NOMO-1 treated with dmso at 0.1 percent for 144 hours (cell line): ENCODE measurements around the gene VAMP8.
"Not testable (repeated sequence)": the region's sequence is repeated elsewhere in the genome, so short reads cannot be mapped to it uniquely, and the experiment has no call there.

Source experiments
- DNase-seq: peaks from one replicate; lab custom pipeline; 2025; ENCODE audit not compliant: unreplicated experiment; lab: John Stamatoyannopoulos, UW

The VAMP8 gene

DNA sequence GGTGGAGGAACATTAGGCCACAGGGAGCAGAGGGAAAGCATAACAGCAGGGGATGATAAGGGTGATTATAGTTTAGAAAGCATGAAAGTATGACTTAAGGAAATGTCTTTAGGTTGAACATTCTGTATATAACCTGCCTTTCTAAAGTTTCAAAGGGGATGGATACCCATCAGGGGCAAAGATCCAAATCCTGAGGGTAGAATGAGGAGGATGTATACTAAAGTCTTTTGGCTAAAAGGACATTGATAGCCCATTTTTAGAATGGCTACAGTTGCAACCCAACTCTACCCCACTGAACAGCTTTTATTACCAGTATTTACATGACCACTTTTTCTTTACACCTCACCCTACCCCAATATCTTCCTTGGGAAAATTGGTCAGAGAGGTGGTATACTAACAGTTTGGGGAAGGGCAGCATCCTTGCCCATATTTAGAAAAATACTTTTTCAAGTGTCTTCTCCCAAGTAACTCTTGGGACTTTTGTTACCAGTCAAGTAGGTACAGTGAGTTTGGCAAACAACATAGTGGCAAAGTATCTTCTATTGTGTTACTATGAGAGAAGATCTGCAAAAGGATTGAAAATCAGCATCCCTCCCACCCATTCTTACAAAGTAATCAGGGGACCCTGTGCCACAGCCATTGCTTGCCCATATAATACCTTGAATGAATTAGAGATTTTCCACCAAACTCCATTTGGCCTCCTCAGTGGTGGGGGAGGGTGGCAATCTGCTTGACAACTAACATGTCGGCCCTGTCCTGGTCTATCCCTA lies 30.1 kb upstream of the VAMP8 start:
- no peak for DNase-seq

DNA sequence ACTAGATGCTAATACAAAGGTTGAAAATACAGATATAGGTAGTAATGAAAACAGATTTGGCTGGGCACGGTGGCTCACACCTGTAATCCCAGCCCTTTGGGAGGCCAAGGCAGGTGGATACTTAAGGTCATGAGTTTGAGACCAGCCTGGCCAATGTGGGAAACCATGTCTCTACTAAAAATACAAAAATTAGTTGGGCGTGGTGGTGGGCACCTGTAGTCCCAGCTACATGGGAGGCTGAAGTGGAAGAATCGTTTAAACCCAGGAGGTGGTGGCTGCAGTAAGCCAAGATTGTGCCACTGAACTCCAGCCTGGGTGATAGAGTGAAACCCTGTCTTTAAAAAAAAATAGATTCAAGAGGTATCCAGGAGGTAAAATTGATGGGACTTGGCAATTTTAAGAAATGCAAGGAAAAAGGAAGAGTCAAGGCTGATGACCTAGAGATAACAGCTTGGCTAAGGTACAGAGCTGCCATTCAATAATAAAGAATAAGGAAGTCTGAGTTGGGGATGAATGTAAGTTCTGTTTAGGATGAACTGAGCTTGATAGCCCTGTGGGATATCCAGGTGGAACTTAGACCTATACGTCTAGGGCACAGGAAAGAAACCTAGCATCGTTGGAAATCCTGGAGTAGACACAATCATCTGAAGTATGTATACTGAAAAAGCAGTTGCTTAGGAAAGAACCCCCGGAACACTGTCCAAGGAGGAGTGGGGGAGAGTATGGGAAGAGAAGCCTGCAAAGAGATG lies 29.4 kb upstream of the VAMP8 start:
- no peak for DNase-seq

DNA sequence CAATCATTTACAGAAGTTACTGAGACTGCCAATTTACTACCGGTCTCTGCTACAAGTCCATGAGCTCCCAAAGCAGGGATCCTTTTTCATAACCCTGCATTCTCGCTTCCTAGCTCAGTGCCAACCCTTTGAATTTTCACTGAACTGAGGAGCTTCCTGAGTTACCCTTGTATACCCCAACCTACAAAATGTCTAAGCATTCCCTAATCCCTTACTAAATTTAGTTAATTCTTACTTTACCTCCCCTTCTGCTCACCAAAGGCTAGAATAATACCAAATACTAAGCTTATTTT lies 28.8 kb upstream of the VAMP8 start:
- DNase-seq = no peak

DNA sequence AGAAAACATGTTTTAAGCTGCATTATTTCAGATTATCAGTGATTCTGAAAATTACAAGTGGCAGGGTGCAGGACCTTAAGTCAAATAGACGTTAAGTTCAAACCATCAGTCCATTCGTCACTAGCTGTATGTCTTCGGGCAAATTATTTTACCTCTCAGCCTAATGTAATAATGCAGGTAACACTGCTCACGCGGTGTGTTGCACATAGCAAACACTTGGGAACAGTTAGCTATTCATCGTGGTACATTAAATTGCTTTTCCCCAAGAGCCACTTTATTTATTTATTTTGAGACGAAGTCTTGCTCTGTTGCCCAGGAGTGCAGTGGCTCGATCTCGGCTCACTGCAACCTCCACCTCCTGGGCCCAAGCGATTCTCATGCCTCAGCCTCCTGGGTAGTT lies 28.3 kb upstream of the VAMP8 start:
- DNase-seq = no peak

DNA sequence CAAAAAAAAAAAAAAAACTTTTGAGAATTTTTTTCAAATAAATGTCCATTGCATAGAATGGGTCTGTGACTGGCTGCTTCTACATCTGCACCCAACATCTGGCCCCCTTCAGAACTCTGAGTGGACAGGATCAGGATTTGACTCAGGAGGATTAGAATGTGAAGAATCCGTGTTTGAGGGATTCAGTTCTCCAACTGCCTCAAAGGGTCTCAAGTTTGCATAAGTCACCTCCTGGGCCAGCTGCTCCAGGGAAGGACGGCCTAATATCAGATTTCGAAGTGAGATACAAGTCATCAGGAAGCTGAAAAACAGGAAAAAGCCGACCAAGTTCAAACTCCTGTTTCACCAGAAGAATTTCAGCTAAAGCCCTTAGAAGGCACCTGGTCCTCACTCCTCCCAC lies 27.6 kb upstream of the VAMP8 start:
- no peak for DNase-seq

DNA sequence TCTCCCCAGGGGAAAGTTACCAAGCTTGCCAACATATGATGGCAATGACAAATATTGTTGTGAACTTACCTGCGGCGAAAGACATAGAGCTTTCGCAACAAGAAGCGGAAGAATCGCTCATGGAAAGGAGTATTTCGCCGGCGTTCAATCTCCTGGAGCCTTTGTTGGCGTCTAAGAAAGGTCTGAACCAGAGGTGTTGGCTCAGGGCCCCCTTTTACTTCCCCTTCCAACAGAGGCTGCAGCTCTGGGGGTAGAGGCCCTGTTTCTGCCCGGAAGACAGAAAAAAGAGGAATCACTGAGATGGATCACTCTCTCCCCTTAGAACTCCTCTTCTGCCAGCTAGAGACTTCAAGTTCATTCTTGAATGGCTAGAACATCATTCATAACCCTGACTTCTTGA lies 26.9 kb upstream of the VAMP8 start:
- peak; percentile 58 for DNase-seq

DNA sequence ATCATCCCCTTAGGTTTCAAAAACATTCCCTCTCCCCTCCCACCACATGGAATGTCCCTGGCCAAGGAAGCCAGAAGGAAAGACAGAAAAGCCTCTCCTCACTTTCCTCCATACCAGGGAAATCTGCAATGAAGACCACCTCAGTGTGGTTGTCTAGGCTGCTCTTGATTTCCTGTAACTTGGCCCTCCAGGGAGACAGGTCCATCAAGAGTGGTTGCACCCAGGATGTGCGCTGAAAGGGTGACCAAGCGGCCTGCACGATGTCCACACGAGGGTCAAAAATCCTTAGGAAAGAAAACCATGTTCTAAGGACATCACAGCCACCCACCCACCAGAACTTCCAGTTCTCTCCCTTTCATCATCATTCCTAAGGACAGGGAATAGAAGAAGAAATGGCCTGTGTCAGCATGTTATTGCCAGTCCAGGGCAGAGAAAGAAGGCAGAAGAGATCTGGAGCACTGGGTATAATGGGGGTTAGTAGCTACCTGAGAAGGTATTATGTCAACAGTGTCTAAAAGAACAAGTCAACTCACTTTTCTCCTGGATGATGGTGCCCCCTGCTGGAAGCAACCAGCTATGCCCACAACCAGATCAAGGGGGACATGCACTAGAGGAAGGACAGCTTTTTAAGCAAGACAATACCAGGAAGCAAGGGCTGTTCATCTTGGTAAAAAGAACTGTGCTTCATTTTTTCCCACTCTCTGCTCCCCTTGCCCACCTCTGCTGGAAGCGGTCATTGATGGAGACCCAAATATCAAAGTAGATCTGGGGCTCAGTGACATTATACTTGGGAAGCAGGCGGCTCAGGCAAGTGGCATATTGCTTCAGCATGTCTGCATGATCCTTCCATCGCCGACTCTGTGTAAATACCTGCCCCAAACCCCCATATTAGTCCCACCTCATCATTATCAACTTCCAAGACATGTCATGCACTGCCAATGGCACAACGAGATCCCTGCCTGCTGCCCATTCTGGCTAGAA lies 25.4 kb upstream of the VAMP8 start:
- DNase-seq = peak; percentile 49

DNA sequence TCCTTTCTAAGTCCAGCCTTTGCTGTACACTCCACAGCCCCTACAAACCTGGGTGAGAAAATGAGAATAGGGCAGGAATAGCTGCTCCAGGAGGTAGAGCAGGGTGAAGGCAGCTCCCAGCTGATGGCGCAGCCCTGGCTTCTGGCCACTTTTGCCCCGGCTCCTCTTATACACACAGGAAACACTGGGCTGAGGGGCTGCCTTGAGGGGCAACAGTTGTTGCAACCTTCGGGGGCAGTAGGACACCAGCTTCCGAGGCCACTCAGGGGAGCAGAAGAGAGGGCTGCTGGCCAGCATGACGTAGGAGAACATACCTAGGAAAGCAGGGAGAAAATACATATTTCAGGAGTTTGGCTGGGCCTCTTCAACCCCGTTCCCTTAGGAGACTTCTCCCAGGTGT lies 24.2 kb upstream of the VAMP8 start:
- no peak for DNase-seq

DNA sequence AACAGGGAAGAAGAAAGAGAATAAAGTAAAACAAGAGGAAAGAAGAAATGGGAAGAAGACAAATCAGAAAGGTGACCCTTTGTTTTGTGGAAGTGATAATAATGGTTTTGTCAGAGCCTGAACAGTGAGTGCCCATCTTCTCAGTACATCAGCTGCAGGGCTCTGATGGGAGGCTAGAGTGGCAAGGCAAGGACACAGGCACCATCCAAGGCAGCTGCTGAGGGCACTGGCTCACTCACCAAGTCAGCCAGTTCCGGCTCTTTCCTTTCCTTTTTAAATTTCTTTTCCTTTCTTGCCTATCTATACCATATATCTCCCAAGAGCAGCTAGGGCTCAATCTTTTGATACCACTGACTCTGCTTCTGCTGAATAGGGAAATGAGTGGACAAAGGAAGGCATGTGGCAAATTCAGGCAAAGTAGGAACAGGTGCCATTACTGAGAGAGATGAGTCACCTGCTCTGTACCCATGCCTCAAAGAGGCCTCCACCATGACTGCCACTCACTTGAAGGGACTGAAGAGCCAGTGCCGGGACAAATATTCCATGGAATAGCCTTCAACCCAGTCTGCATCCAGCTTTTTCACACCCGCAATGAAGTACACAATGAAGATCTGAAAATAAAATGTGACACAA lies 22.3 kb upstream of the VAMP8 start:
- no peak for DNase-seq

DNA sequence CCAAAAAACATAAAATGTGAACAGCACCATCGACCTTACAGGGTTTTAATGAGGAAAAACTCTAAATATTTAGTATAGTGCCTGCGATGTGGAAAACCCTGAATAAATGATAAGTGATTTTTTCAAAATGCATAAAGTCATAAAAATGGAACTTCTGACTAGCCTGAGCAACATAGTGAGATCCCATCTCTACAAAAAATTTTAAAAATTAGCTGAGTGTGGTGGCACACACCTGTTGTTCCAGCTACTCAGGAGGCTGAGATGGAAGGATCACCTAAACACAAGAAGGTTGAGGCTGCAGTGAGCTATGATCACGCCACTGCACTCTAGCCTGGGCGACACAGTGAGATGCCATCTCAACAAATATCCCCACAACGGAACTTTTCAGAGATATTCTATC lies 20.3 kb upstream of the VAMP8 start:
- no peak for DNase-seq

DNA sequence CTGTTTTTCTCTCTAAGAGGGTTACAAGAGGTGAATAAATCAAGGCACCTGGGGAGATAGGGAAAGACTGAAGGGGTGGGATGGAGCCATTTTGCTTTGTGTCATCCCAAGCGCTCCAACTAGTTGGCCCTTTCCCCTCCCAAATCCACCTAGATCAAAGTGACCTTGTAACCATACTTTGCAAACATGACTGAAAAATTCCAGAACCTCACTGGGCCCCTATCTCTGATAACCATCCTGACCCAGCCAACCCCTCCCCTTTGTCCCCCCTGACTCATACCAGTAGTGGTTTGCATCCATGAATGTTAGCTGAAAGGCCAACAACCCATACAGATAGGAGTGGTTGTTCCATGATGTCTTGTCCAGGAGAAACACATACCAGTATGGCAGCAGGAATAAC lies 19.2 kb upstream of the VAMP8 start:
- no peak for DNase-seq

DNA sequence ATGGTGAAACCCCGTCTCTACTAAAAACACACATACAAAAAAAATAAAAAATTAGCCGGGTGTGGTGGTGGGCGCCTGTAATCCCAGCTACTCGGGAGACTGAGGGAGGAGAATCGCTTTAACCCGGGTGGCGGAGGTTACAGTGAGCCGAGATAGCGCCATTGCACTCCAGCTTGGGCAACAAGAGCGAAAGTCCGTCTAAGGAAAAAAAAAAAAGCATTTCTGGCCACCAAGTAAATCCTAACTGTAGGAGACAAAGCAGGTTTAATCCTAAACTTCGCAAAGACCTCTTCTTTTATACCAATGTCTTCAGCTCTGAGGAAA lies 17.0 kb upstream of the VAMP8 start:
- not testable (repeated sequence) for DNase-seq

DNA sequence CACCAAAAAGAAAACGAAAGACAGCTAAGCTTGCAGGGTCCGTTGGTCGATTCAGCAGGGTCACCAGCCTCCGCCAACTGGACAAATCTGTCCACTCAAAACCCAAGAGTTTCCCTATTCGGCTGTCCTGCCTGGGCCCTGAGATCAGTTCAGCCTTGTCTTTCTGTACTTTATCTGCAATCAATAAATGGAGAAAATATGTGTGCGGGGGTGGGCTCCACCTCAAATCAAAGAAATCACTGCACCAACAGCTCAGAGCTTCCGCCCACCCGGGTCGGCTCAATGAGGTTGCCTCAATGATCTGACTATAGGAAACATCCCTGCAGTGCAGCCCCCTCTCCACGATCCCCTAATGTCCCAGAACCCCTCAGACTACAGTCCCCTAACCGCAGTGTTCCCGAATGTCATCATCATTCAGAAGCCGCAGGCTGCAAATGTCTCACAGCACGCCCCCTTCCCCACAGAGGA lies 16.5 kb upstream of the VAMP8 start:
- no peak for DNase-seq

DNA sequence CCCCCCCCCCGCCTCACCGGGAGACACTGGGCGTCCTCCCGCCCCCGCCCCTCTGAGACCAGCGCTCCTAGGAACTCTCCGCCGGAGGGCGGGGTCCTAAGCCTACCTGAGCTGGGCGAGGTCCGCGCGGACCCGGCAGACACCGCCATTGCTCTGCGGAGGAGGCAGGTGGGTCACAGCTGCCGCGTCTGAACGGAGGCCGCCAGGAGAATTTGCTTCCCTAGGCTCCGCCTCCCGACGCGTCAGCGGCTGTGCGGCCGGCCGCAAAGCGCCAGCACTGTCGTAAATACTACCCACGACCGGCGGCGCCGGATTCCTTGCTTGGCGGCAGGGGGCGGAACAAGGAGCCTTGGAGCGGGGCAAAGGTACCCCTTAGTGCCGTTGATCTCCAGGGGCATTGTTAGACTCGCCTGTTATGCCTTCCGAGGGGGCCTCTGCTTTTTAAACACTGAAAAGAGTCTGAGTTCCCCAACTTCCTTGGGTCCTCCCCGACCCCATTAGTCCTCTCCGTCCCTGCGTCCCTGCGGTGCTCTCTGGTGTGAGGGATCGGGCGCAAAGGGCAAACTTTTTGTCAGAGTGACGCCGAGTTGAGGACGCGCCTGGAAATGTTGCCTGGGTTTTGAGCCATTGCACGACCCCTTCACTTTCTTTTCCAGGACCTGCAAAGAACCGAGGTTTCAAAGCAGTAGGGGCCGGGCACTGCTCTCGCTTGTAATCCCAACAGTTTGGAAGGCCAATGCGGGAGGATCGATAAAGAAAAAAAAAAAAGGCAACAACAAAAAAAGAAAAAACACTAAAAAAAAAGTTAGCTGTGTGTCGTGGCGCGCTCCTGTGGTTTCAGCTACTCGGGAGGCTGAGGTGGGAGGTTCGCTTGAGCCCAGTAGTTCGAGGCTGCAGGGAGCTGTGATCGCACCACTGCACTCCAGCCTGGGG lies 15.8 kb upstream of the VAMP8 start, which contains the start of gene GGCX:
Gene GGCX (minus strand): TSS at position 214 of the 933 bp plus-strand sequence. CDS start 65 bp downstream, at position 149.
- DNase-seq = peak; percentile 95

DNA sequence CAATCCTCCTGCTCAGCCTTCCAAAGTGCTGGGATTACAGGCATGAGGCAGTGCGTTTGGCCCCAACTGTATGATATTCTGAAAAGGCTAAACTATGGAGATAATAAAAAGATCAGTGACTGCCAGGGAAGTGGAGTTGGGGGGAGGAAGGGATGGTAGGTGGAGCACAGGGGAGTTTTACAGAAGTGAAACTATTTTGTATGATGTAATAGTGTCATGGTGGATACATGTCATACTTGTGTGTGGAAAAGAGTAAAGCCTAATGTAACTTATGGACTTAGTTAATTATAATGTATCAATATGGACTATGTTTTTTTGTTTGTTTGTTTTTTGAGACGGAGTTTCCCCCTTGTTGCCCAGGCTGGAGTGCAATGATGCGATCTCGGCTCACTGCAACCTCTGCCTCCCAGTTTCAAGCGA lies 13.2 kb upstream of the VAMP8 start:
- DNase-seq = peak; percentile 90

DNA sequence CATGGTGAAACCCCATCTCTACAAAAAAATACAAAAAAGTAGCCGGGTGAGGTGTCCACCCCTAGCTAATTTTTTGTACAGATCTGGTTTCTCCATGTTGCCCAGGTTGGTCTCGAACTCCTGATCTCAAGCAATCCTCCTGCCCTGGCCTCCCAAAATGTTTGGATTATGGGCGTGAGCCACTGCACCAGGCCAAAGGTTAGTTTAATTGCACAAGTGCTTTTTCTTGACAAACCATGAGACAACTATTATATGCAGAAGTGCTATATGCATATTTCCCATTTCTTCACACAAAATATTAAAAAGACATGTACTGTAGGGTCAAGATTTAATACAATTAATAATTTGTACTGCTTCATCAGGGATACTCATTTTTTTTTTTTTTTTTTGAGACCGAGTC lies 11.1 kb upstream of the VAMP8 start:
- no peak for DNase-seq

DNA sequence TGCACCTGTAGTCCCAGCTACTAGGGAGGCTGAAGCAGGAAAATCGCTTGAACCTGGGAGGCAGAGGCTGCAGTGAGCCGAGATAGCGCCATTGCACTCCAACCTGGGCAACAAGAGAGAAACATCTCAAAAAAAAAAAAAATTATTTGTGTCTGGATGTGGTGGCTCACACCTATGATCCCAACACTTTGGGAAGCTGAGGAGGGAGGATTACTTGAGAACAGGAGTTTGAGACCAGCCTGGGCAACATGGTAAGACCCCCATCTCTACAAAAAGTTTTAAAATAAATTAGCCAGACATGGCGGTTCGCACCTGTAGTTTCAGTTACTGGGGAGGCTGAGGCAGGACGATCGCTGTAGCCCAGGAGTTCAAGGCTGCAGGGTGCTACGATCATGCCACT lies 1.6 kb upstream of the VAMP8 start:
- no peak for DNase-seq

DNA sequence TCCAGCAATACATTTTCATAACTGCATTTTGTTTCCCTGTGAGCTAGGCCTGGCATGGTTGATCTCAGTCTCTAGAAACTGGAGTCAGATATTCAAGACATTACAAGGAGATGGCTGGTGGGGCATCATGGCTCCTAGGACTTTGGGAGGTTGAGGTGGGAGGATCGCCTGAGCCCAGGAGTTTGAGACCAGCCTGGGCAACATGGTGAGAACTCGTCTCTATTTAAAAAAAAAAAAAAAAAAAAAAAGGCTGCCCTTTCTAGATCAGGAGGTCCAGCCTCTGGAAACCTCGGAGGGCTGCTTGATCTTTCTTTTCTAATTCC lies 362 bp upstream of the VAMP8 start:
- no peak for DNase-seq

DNA sequence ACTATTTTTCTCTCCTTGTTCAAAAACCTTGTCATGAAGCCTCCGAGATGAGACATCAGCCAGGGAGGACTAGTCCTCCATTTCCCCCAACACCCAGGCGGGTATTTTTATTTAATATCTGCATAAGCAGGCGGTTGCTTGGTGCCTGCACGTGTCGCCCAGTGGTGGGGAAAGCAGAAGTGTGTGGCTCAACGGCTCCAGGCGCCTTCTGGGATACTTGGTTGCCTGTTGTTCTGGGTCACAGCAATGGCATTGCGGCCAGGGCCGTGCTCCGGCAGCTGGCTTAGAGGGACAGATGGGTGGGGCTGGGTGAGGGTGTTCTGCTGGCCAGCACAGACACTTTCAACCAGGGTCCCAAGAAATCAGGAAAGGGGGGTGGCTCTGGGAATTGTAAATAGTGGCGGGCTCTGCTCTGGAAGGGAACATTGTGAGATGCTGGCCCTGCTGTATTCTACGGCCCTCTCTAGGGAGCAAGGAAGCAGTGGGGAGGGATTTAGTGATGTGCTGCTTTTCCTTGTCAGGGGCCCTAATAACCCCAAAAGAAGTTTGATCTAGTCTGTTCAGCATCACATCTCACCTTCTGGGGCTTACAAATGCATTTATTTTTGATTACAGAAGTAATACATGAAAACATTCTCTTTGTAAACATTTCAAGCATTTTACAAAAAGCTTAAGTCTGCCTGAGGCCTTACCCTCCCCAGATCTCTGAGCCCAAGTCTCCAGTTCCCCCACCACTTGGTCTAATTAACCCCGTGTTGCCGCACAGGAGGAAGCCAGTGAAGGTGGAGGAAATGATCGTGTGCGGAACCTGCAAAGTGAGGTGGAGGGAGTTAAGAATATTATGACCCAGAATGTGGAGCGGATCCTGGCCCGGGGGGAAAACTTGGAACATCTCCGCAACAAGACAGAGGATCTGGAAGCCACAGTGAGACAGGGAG lies 1.1 kb downstream of the VAMP8 start:
- peak; percentile 81 for DNase-seq
